IMR-90 (cell line): ENCODE results near the gene C17orf50. TPM values are rescaled to one million over a fixed set of nuclear protein-coding genes. Genes with fewer than 3 reads are reported as not detected.
A peak's percentile ranks its signal among the peaks of the same experiment; 100 is the strongest.

Experiments
- ATAC-seq: fragments of 200-7000 bp; cut with Tn5 transposase; 2 replicates; pipeline ENCODE4 v1.9.1; 2020; ENCODE audit warnings: low read depth, mild to moderate bottlenecking, moderate library complexity
- BruUV-seq: library from RNA; stranded (reverse); fragments of 400-500 nt; replicated peaks from 2 replicates; lab custom pipeline; 2021; lab: Mats Ljungman, UMichigan
- CTCF ChIA-PET: fragments of 300-600 bp; formaldehyde crosslinking; extraction: SDS; loops from one replicate; lab custom pipeline; 2021; ENCODE audit warnings: antibody characterized with exemption; lab: Yijun Ruan, JAX
- POLR2A ChIA-PET: fragments of 300-600 bp; sonication (Branson Sonifier 250); formaldehyde crosslinking; loops from one replicate; lab custom pipeline; 2022; ENCODE audit warnings: antibody characterized with exemption; ENCODE audit not compliant: unreplicated experiment; lab: Charles Lee
- DNase-seq: peaks from one replicate; pipeline ENCODE4 v3.0.0; 2013
- H2AFZ ChIP-seq: replicated peaks from 2 replicates; pipeline ENCODE3; 2013; ENCODE audit warnings: low read length, mild to moderate bottlenecking; ENCODE audit not compliant: poor library complexity
- H2AK5ac ChIP-seq: 2 replicates; pipeline ENCODE4 v1.6.1; 2013; ENCODE audit warnings: low read depth, low read length, inconsistent platforms
- H2AK9ac ChIP-seq: replicated peaks from 2 replicates; pipeline ENCODE3; 2013; ENCODE audit warnings: mild to moderate bottlenecking, low read depth, low read length, moderate library complexity; ENCODE audit not compliant: poor library complexity
- H2BK120ac ChIP-seq: 2 replicates; pipeline ENCODE4 v1.6.1; 2013; ENCODE audit warnings: low read depth, low read length, inconsistent platforms
- H2BK15ac ChIP-seq: 3 replicates; pipeline ENCODE4 v1.6.1; 2013; ENCODE audit warnings: low read depth, low read length, inconsistent platforms
- H2BK20ac ChIP-seq: 2 replicates; pipeline ENCODE4 v1.6.1; 2013; ENCODE audit warnings: low read depth, mild to moderate bottlenecking, inconsistent platforms, low read length, moderate library complexity
- H2BK5ac ChIP-seq: 2 replicates; pipeline ENCODE4 v1.6.1; 2013; ENCODE audit warnings: mild to moderate bottlenecking, low read depth, low read length, inconsistent platforms; ENCODE audit not compliant: poor library complexity, severe bottlenecking
- H3K14ac ChIP-seq: replicated peaks from 2 replicates; pipeline ENCODE4 v1.6.1; 2013; ENCODE audit warnings: low read depth, low read length, inconsistent platforms
- H3K18ac ChIP-seq: 2 replicates; pipeline ENCODE4 v1.6.1; 2013; ENCODE audit warnings: low read depth, low read length, control low read depth
- H3K23ac ChIP-seq: 2 replicates; pipeline ENCODE4 v1.6.1; 2013; ENCODE audit warnings: low read depth, low read length, inconsistent platforms
- H3K27ac ChIP-seq: 2 replicates; pipeline ENCODE4 v1.5.1; 2013; ENCODE audit warnings: mild to moderate bottlenecking, control low read depth, low read length; ENCODE audit not compliant: insufficient read depth
- H3K27me3 ChIP-seq: 2 replicates; pipeline ENCODE4 v1.6.1; 2013; ENCODE audit warnings: low read length; ENCODE audit not compliant: control insufficient read depth, insufficient read depth
- H3K36me3 ChIP-seq: 2 replicates; pipeline ENCODE4 v1.6.1; 2013; ENCODE audit warnings: low read length, mixed read lengths; ENCODE audit not compliant: control insufficient read depth, insufficient read depth
- H3K4ac ChIP-seq: 2 replicates; pipeline ENCODE4 v1.6.1; 2013; ENCODE audit warnings: low read depth, low read length, inconsistent platforms
- H3K4me1 ChIP-seq: 2 replicates; pipeline ENCODE4 v1.6.1; 2013; ENCODE audit warnings: low read length, mixed read lengths; ENCODE audit not compliant: control insufficient read depth, insufficient read depth
- H3K4me2 ChIP-seq: 2 replicates; pipeline ENCODE4 v1.6.1; 2013; ENCODE audit warnings: low read depth, mild to moderate bottlenecking, control low read depth, low read length, moderate library complexity
- H3K4me3 ChIP-seq: 2 replicates; pipeline ENCODE4 v1.5.1; 2013; ENCODE audit warnings: low read depth, mild to moderate bottlenecking, control low read depth, low read length, moderate library complexity; ENCODE audit not compliant: insufficient read depth
- H3K56ac ChIP-seq: 2 replicates; pipeline ENCODE4 v1.6.1; 2013; ENCODE audit warnings: low read length, inconsistent platforms; ENCODE audit not compliant: insufficient read depth; ENCODE audit errors: extremely low read depth
- H3K79me1 ChIP-seq, 2 experiments: 2 replicates each; pipeline ENCODE4 v1.6.1; 2013; ENCODE audit warnings: low read length in 2 of 2, inconsistent platforms in 1 of 2, low read depth in 1 of 2
- H3K9ac ChIP-seq: 2 replicates; pipeline ENCODE4 v1.6.1; 2013; ENCODE audit warnings: low read depth, low read length, control low read depth
- H3K9me1 ChIP-seq: 2 replicates; pipeline ENCODE4 v1.6.1; 2013; ENCODE audit warnings: low read length, inconsistent platforms; ENCODE audit not compliant: insufficient read depth
- H3K9me3 ChIP-seq: 2 replicates; pipeline ENCODE4 v1.6.1; 2013; ENCODE audit warnings: low read length; ENCODE audit not compliant: control insufficient read depth, insufficient read depth
- H4K20me1 ChIP-seq: 2 replicates; pipeline ENCODE4 v1.6.1; 2013; ENCODE audit warnings: low read length, inconsistent platforms; ENCODE audit not compliant: insufficient read depth
- H4K5ac ChIP-seq: 2 replicates; pipeline ENCODE4 v1.6.1; 2013; ENCODE audit warnings: mild to moderate bottlenecking, low read depth, low read length, control low read depth
- H4K8ac ChIP-seq, 2 experiments: 2 replicates each; pipeline ENCODE4 v1.6.1; 2013; ENCODE audit warnings: low read depth in 2 of 2, low read length in 2 of 2, control low read depth in 1 of 2, inconsistent platforms in 1 of 2
- H4K91ac ChIP-seq: 2 replicates; pipeline ENCODE4 v1.6.1; 2013; ENCODE audit warnings: low read depth, low read length, inconsistent platforms; ENCODE audit not compliant: insufficient read depth
- BHLHE40 ChIP-seq: fragments of 150-350 bp; IDR thresholded peaks from 2 replicates; pipeline ENCODE4 v1.6.1; 2016; ENCODE audit warnings: mild to moderate bottlenecking, low read depth, low read length
- CEBPB ChIP-seq: IDR thresholded peaks from 2 replicates; pipeline ENCODE4 v1.6.1; 2012; ENCODE audit warnings: low read depth, low read length, improper control_type of control experiment
- FOS ChIP-seq: fragments of 150-350 bp; IDR thresholded peaks from 2 replicates; pipeline ENCODE4 v1.6.1; 2016; ENCODE audit warnings: low read depth, low read length
- MAFK ChIP-seq: IDR thresholded peaks from 2 replicates; pipeline ENCODE4 v1.6.1; 2012; ENCODE audit warnings: low read depth, low read length, improper control_type of control experiment
- NFE2L2 ChIP-seq: fragments of 150-350 bp; IDR thresholded peaks from 2 replicates; pipeline ENCODE4 v1.6.1; 2016; ENCODE audit warnings: low read depth, mild to moderate bottlenecking, low read length
- POLR2A ChIP-seq: IDR thresholded peaks from 2 replicates; pipeline ENCODE4 v1.6.1; 2012; ENCODE audit warnings: mild to moderate bottlenecking, low read depth, low read length
- SMC3 ChIP-seq: fragments of 150-350 bp; IDR thresholded peaks from 2 replicates; pipeline ENCODE4 v1.6.1; 2016; ENCODE audit warnings: low read depth, mild to moderate bottlenecking, antibody characterized with exemption, low read length, moderate library complexity
- WGBS, 2 experiments: methylation state at CpG; one replicate each; pipeline versions ENCODE4 v1.1.5 to v1.1.7; 2013; ENCODE audit warnings: missing lambda C conversion rate in 2 of 2; ENCODE audit not compliant: insufficient read length in 1 of 2; ENCODE audit errors: extremely low coverage in 2 of 2; 5-methylcytosine and 5-hydroxymethylcytosine counted together
- dilution Hi-C: fragments of 300-500 bp; cut with HindIII; formaldehyde crosslinking; loops from one replicate; pipeline ENCODE4 v1.14.3; 2018; ENCODE audit warnings: low sequenced_read_pairs; ENCODE audit not compliant: unreplicated experiment
- in situ Hi-C: fragments of 300-500 bp; cut with MboI; formaldehyde crosslinking; loops from 3 replicates; pipeline ENCODE4 v1.14.3; 2019; ENCODE audit warnings: low sequenced_read_pairs, inconsistent platforms, mixed read lengths
- intact Hi-C: fragments of 100-400 bp; cut with micrococcal nuclease; formaldehyde crosslinking; loops from 2 replicates; pipeline ENCODE4 v1.10.0; 2022
- polyA plus RNA-seq, 3 experiments: library from polyadenylated mRNA; depleted of rRNA; stranded (reverse); fragments of >200 nt; gene quantifications; 2 replicates each; pipeline ENCODE4 v1.2.3, GENCODE V29; 2012; ENCODE audit warnings: low replicate concordance in 1 of 3
- total RNA-seq: library from RNA; depleted of rRNA; stranded (reverse); fragments of >200 nt; gene quantifications from 2 replicates; pipeline ENCODE4 v1.2.3, GENCODE V29; 2012

Gene C17orf50
- total and polyA plus RNA-seq, 2 of the 4 experiments (the other 2 are of a cell fraction): not detected

- Histone ChIP-seq H2BK120ac (no peak overlapping the region), H3K56ac (no peak overlapping the region), H3K36me3 (no peaks in the 10 kb centered on the region), H3K4me1 (no peaks in the 10 kb centered on the region), H3K4me3 (no peak overlapping the region), H4K8ac (no peak overlapping the region), H2BK15ac (no peak overlapping the region), H3K27ac (no peak overlapping the region), H3K9me1 (peaks cover 2% of the 10 kb centered on the region; the same call in 1 of the 2 replicates), H4K5ac (no peak overlapping the region), H3K4me2 (no peak overlapping the region), H2BK20ac (no peak overlapping the region), H2BK5ac (no peak overlapping the region), H3K23ac (no peak overlapping the region; the same call in 1 of the 2 replicates), H3K14ac (no peak overlapping the region), H3K27me3 (peaks cover 43% of the 10 kb centered on the region), H3K9ac (no peak overlapping the region), H2AK5ac (no peak overlapping the region), H3K18ac (no peak overlapping the region), H4K91ac (no peak overlapping the region), H2AK9ac (no peak overlapping the region), H4K20me1 (peaks cover 12% of the 10 kb centered on the region), H3K9me3 (no peaks in the 10 kb centered on the region), H3K4ac (no peak overlapping the region), H2AFZ (no peak overlapping the region), H3K79me1 (no peaks in the 10 kb centered on the region)
- in situ Hi-C loops (loop anchor here (25.0 kb wide), 1 partner anchor 379 kb away; the partner anchor contains the start of gene SLFN11), intact Hi-C loops (loop anchor here (10.0 kb wide), 2 partner anchors 306 to 496 kb away; partner anchors contain the start of genes SLFN12 and SLFN5), dilution Hi-C loops (no loop called here)
- WGBS, 2 experiments: 21% methylated on average over 13 of the region's 73 CpGs; no CpG with 5 or more reads in 1 of the 2 experiments
- DNase-seq (no peak), ATAC-seq (peak; percentile 48; the same call in 1 of the 2 replicates)
- no peak for TF ChIP-seq SMC3
- TF ChIP-seq NFE2L2: no peak
- TF ChIP-seq MAFK: no peak
- TF ChIP-seq CEBPB: no peak
- TF ChIP-seq BHLHE40: peak; percentile 36; the same call in 1 of the 2 replicates
- no peak for TF ChIP-seq POLR2A
- TF ChIP-seq FOS: no peak
- no TSS peak for BruUV-seq
- ChIA-PET POLR2A (no interaction called here), CTCF (no interaction called here)
Measured at GRCh38 chr17:35740997-35741931, 19.4 kb upstream of the C17orf50 start.
